Activated B cell treated with CpG ODN at 0.5 μM for 24 hours (primary cell): Measurements from ENCODE around the gene ADGRF1. TPM values are rescaled to one million over a fixed set of nuclear protein-coding genes. Genes with fewer than 3 reads are reported as not detected.

ENCODE experiments used
- ATAC-seq: fragments of 200-7000 bp; cut with Tn5 transposase; one replicate; pipeline ENCODE4 v1.10.0; 2021; ENCODE audit warnings: low read depth, mild to moderate bottlenecking, moderate library complexity
- CTCF ChIA-PET: fragments of 350-600 bp; sonication (Branson Sonifier 250); formaldehyde crosslinking; loops from one replicate; lab custom pipeline; 2021; ENCODE audit warnings: antibody characterized with exemption; lab: Charles Lee
- POLR2A ChIA-PET: fragments of 350-600 bp; sonication (Branson Sonifier 250); formaldehyde crosslinking; loops from one replicate; lab custom pipeline; 2021; ENCODE audit warnings: antibody characterized with exemption; lab: Charles Lee
- DNase-seq: peaks from one replicate; pipeline ENCODE4 v3.0.0; 2022
- H3K27ac Mint-ChIP-seq: one replicate; pipeline ENCODE4 v1.8.0; 2020; ENCODE audit warnings: mixed read lengths
- H3K27me3 Mint-ChIP-seq: one replicate; pipeline ENCODE4 v1.8.0; 2021; ENCODE audit warnings: mixed read lengths
- H3K36me3 Mint-ChIP-seq: one replicate; pipeline ENCODE4 v1.8.0; 2021; ENCODE audit warnings: low read depth, mixed read lengths
- H3K4me1 Mint-ChIP-seq: one replicate; pipeline ENCODE4 v1.8.0; 2021; ENCODE audit warnings: mixed read lengths
- H3K4me3 Mint-ChIP-seq: one replicate; pipeline ENCODE4 v1.8.0; 2020; ENCODE audit warnings: mild to moderate bottlenecking, mixed read lengths
- H3K9me3 Mint-ChIP-seq: one replicate; pipeline ENCODE4 v1.8.0; 2020; ENCODE audit warnings: mixed read lengths
- CTCF ChIP-seq: fragments of 200-600 bp; IDR thresholded peaks from one replicate; pipeline ENCODE4 v1.8.0; 2022; ENCODE audit warnings: antibody characterized with exemption, mild to moderate bottlenecking
- intact Hi-C: fragments of 100-400 bp; cut with micrococcal nuclease; formaldehyde crosslinking; loops from one replicate; pipeline ENCODE4 v1.15.1; 2024
- total RNA-seq: library from RNA; stranded (reverse); gene quantifications from 2 replicates; pipeline ENCODE4 v1.2.3, GENCODE V29; 2022

ADGRF1 gene
- total RNA-seq, 1 donor from 2014 or later = not detected

- intact Hi-C loops = loop anchor here (5.0 kb wide), 2 partner anchors 826 to 961 kb away; no protein-coding TSS in a partner anchor
- no peak for TF ChIP-seq CTCF
- H3K4me1 Mint-ChIP-seq = no peaks in the 10 kb centered on the region
- no peaks in the 10 kb centered on the region for H3K9me3 Mint-ChIP-seq
- no peak for ATAC-seq
- ChIA-PET POLR2A (no interaction called here), CTCF (no interaction called here)
- H3K4me3 Mint-ChIP-seq = no peak overlapping the region
- DNase-seq = no peak
- H3K36me3 Mint-ChIP-seq = no peaks in the 10 kb centered on the region
- peaks cover 7% of the 10 kb centered on the region for H3K27me3 Mint-ChIP-seq
- H3K27ac Mint-ChIP-seq = no peak overlapping the region
Observed at GRCh38 chr6:47048638-47049037, 6.5 kb upstream of the ADGRF1 start.

GRCh38 chr6:47047479-47048407, 5.6 kb upstream of the ADGRF1 start:
- Mint-ChIP-seq H3K27ac (no peak overlapping the region), H3K4me3 (no peak overlapping the region), H3K4me1 (no peaks in the 10 kb centered on the region), H3K27me3 (peaks cover 7% of the 10 kb centered on the region), H3K9me3 (no peaks in the 10 kb centered on the region), H3K36me3 (no peaks in the 10 kb centered on the region)
- intact Hi-C loops = loop anchor here (1.0 to 5.0 kb wide), 4 partner anchors 198 to 960 kb away; no protein-coding TSS in a partner anchor
- ATAC-seq (no peak), DNase-seq (no peak)
- ChIA-PET CTCF (interaction anchor here (1.2 to 1.3 kb wide), 2 partner anchors 16 to 629 kb away, joined by 3 read pairs; no protein-coding TSS in a partner anchor), POLR2A (no interaction called here)
- TF ChIP-seq CTCF = no peak

GRCh38 chr6:47047097-47047478, 5.0 kb upstream of the ADGRF1 start:
- no peak for TF ChIP-seq CTCF
- intact Hi-C loops = loop anchor here (1.0 to 5.0 kb wide), 4 partner anchors 198 to 960 kb away; no protein-coding TSS in a partner anchor
- ATAC-seq (no peak), DNase-seq (no peak)
- no peaks in the 10 kb centered on the region for H3K9me3 Mint-ChIP-seq
- POLR2A ChIA-PET = no interaction called here
- CTCF ChIA-PET = interaction anchor here (1.2 to 1.3 kb wide), 2 partner anchors 15 to 628 kb away, joined by 3 read pairs; no protein-coding TSS in a partner anchor
- peaks cover 7% of the 10 kb centered on the region for H3K27me3 Mint-ChIP-seq
- H3K27ac Mint-ChIP-seq = no peak overlapping the region
- H3K4me3 Mint-ChIP-seq = no peak overlapping the region
- H3K4me1 Mint-ChIP-seq = no peaks in the 10 kb centered on the region
- no peaks in the 10 kb centered on the region for H3K36me3 Mint-ChIP-seq

- Mint-ChIP-seq H3K4me3 (no peak overlapping the region), H3K36me3 (no peaks in the 10 kb centered on the region), H3K27me3 (peaks cover 5% of the 10 kb centered on the region), H3K9me3 (no peaks in the 10 kb centered on the region), H3K27ac (no peak overlapping the region), H3K4me1 (no peaks in the 10 kb centered on the region)
- ATAC-seq (no peak), DNase-seq (no peak)
- no peak for TF ChIP-seq CTCF
- POLR2A ChIA-PET = no interaction called here
- CTCF ChIA-PET = no interaction called here
- intact Hi-C loops = no loop called here
Observed at GRCh38 chr6:47044397-47044796, 2.3 kb upstream of the ADGRF1 start.

DNA sequence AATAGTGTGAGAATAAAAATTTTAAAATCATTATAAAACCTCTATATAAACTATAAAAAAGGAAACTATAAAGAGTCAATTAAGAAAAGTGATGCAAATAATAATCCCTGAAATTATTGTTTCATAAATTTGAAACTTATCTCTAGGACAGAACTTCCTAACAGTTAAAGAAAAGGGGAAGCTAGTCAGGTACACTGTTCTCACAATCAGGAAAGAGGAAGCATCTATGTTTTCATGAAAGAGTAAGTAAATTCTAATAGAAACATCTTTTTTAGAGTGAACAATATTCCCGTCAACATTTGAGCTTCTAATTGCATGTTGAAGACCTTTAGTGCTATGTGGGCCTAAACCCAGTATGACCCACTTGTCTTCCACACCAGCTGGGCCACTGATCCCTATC, 1.2 kb upstream of the ADGRF1 start:
- no peak for ATAC-seq
- no peak for TF ChIP-seq CTCF
- Mint-ChIP-seq H3K4me3 (no peak overlapping the region), H3K9me3 (no peaks in the 10 kb centered on the region), H3K4me1 (no peaks in the 10 kb centered on the region), H3K27ac (no peak overlapping the region), H3K36me3 (no peaks in the 10 kb centered on the region), H3K27me3 (peaks cover 3% of the 10 kb centered on the region)
- POLR2A ChIA-PET = no interaction called here
- CTCF ChIA-PET = no interaction called here
- DNase-seq = no peak
- intact Hi-C loops = no loop called here
